ENCODE measurements around the gene UST.

UST gene

GRCh38 chr6:149063468-149063867 lies 316.6 kb downstream of the UST start:
- no peak for TF ChIP-seq HDGF (IDR thresholded peaks at IDR 0.05; ENCODE audit: borderline replicate concordance)
- TF ChIP-seq FOXM1 (IDR thresholded peaks at IDR 0.05; ENCODE audit: borderline replicate concordance), result no peak
- no peak for TF ChIP-seq L3MBTL2 (conservative IDR thresholded peaks at IDR 0.05)
- no peak for TF ChIP-seq FOXK2 (IDR thresholded peaks at IDR 0.05)
- TF ChIP-seq ZNF384 (IDR thresholded peaks at IDR 0.05), result no peak
- no peak for TF ChIP-seq FOXA1 (IDR thresholded peaks at IDR 0.05)
- TF ChIP-seq TARDBP (IDR thresholded peaks at IDR 0.05), result no peak
- no peak for TF ChIP-seq CTBP1 (IDR thresholded peaks at IDR 0.05; ENCODE audit: borderline replicate concordance)
- TF ChIP-seq SUZ12 (IDR thresholded peaks at IDR 0.05), result no peak
- no peak for TF ChIP-seq PKNOX1 (IDR thresholded peaks at IDR 0.05)
- no peak for TF ChIP-seq NFRKB (IDR thresholded peaks at IDR 0.05)
- TF ChIP-seq BHLHE40 (IDR thresholded peaks at IDR 0.05; ENCODE audit: borderline replicate concordance), result no peak
- TF ChIP-seq ARNT (IDR thresholded peaks at IDR 0.05), result no peak
- TF ChIP-seq SP1 (IDR thresholded peaks at IDR 0.05), result no peak
- TF ChIP-seq LEF1 (IDR thresholded peaks at IDR 0.05; ENCODE audit: borderline replicate concordance), result no peak
- DNase-seq (ENCODE audit: extremely low spot score), result no peak
- CTCF ChIA-PET, result interaction anchor here (0.7 to 1.5 kb wide), 6 partner anchors 12 to 503 kb away, joined by 3 to 8 read pairs (median 4); no protein-coding TSS in a partner anchor
- POLR2A ChIA-PET, result no interaction called here

- no peak for DNase-seq (ENCODE audit: extremely low spot score)
- POLR2A ChIA-PET, result no interaction called here
- no peak for TF ChIP-seq FOXA1 (IDR thresholded peaks at IDR 0.05)
- no peak for TF ChIP-seq PKNOX1 (IDR thresholded peaks at IDR 0.05)
- TF ChIP-seq NFRKB (IDR thresholded peaks at IDR 0.05), result no peak
- no peak for TF ChIP-seq LEF1 (IDR thresholded peaks at IDR 0.05; ENCODE audit: borderline replicate concordance)
- TF ChIP-seq TARDBP (IDR thresholded peaks at IDR 0.05), result no peak
- no peak for TF ChIP-seq SUZ12 (IDR thresholded peaks at IDR 0.05)
- no peak for TF ChIP-seq FOXM1 (IDR thresholded peaks at IDR 0.05; ENCODE audit: borderline replicate concordance)
- no peak for TF ChIP-seq FOXK2 (IDR thresholded peaks at IDR 0.05)
- CTCF ChIA-PET, result interaction anchor here (1.0 to 1.5 kb wide), 4 partner anchors 12 to 38 kb away, joined by 3 to 8 read pairs (median 4); no protein-coding TSS in a partner anchor
These were observed 317.3 kb downstream of the UST start for GRCh38 chr6:149064001-149064659.

GRCh38 chr6:149064660-149065015 lies 317.8 kb downstream of the UST start:
- POLR2A ChIA-PET, result no interaction called here
- TF ChIP-seq HDGF (IDR thresholded peaks at IDR 0.05; ENCODE audit: borderline replicate concordance), result no peak
- no peak for TF ChIP-seq FOXA1 (IDR thresholded peaks at IDR 0.05)
- TF ChIP-seq ZNF384 (IDR thresholded peaks at IDR 0.05), result no peak
- no peak for TF ChIP-seq SUZ12 (IDR thresholded peaks at IDR 0.05)
- no peak for TF ChIP-seq FOXK2 (IDR thresholded peaks at IDR 0.05)
- TF ChIP-seq TARDBP (IDR thresholded peaks at IDR 0.05), result no peak
- TF ChIP-seq PKNOX1 (IDR thresholded peaks at IDR 0.05), result no peak
- no peak for TF ChIP-seq BHLHE40 (IDR thresholded peaks at IDR 0.05; ENCODE audit: borderline replicate concordance)
- TF ChIP-seq FOXM1 (IDR thresholded peaks at IDR 0.05; ENCODE audit: borderline replicate concordance), result no peak
- TF ChIP-seq CTBP1 (IDR thresholded peaks at IDR 0.05; ENCODE audit: borderline replicate concordance), result no peak
- TF ChIP-seq LEF1 (IDR thresholded peaks at IDR 0.05; ENCODE audit: borderline replicate concordance), result no peak
- no peak for TF ChIP-seq NFRKB (IDR thresholded peaks at IDR 0.05)
- no peak for TF ChIP-seq SP1 (IDR thresholded peaks at IDR 0.05)
- no peak for DNase-seq (ENCODE audit: extremely low spot score)
- CTCF ChIA-PET, result interaction anchor here (1.0 to 1.1 kb wide), 2 partner anchors 38 to 482 kb away, joined by 3 to 4 read pairs; no protein-coding TSS in a partner anchor

GRCh38 chr6:149065121-149065520 lies 318.3 kb downstream of the UST start:
- TF ChIP-seq FOXK2 (IDR thresholded peaks at IDR 0.05) (no peak), L3MBTL2 (conservative IDR thresholded peaks at IDR 0.05) (no peak), FOXA1 (IDR thresholded peaks at IDR 0.05) (no peak), LEF1 (IDR thresholded peaks at IDR 0.05; ENCODE audit: borderline replicate concordance) (no peak), ARNT (IDR thresholded peaks at IDR 0.05) (no peak), PKNOX1 (IDR thresholded peaks at IDR 0.05) (no peak), SUZ12 (IDR thresholded peaks at IDR 0.05) (no peak), ELF4 (IDR thresholded peaks at IDR 0.05) (no peak), CTBP1 (IDR thresholded peaks at IDR 0.05; ENCODE audit: borderline replicate concordance) (no peak), NFRKB (IDR thresholded peaks at IDR 0.05) (no peak), FOXM1 (IDR thresholded peaks at IDR 0.05; ENCODE audit: borderline replicate concordance) (no peak), BHLHE40 (IDR thresholded peaks at IDR 0.05; ENCODE audit: borderline replicate concordance) (no peak), SP1 (IDR thresholded peaks at IDR 0.05) (no peak), HDGF (IDR thresholded peaks at IDR 0.05; ENCODE audit: borderline replicate concordance) (no peak), ZNF384 (IDR thresholded peaks at IDR 0.05) (no peak)
- DNase-seq (ENCODE audit: extremely low spot score), result no peak
- ChIA-PET CTCF (interaction anchor here (0.9 to 1.1 kb wide), 2 partner anchors 118 to 482 kb away, joined by 3 to 4 read pairs; no protein-coding TSS in a partner anchor), POLR2A (no interaction called here)
